GM21619 (cell line): ENCODE results near the gene GTF2IRD1.
"Not testable (repeated sequence)": the region's sequence is repeated elsewhere in the genome, so short reads cannot be mapped to it uniquely, and the experiment has no call there.

Experiments
- ATAC-seq: cut with Tn5 transposase; IDR thresholded peaks from one replicate; pipeline ENCODE4 v1.9.1; 2021; ENCODE audit not compliant: unreplicated experiment

GTF2IRD1 gene

GRCh38 chr7:74554178-74554577 lies 100.5 kb downstream of the GTF2IRD1 start:
- ATAC-seq: no peak

GRCh38 chr7:74560086-74560719 lies 106.5 kb downstream of the GTF2IRD1 start:
- no peak for ATAC-seq

GRCh38 chr7:74561898-74562613 lies 108.3 kb downstream of the GTF2IRD1 start:
- no peak for ATAC-seq

- ATAC-seq: not testable (repeated sequence)
Measured at GRCh38 chr7:74563639-74564038, 109.9 kb downstream of the GTF2IRD1 start.

GRCh38 chr7:74567318-74567668 lies 113.6 kb downstream of the GTF2IRD1 start:
- no peak for ATAC-seq

- no peak for ATAC-seq
Measured at GRCh38 chr7:74568658-74569057, 115.0 kb downstream of the GTF2IRD1 start.

- no peak for ATAC-seq
Measured at GRCh38 chr7:74569501-74570075, 115.9 kb downstream of the GTF2IRD1 start.

GRCh38 chr7:74570533-74571156 lies 116.9 kb downstream of the GTF2IRD1 start:
- ATAC-seq: no peak

GRCh38 chr7:74572301-74572979 lies 118.7 kb downstream of the GTF2IRD1 start:
- ATAC-seq: no peak

GRCh38 chr7:74573512-74573911 lies 119.8 kb downstream of the GTF2IRD1 start:
- ATAC-seq: no peak

GRCh38 chr7:74575083-74575784 lies 121.5 kb downstream of the GTF2IRD1 start:
- ATAC-seq: no peak

- ATAC-seq: no peak
Measured at GRCh38 chr7:74575811-74576210, 122.1 kb downstream of the GTF2IRD1 start.

GRCh38 chr7:74579800-74580685 lies 126.3 kb downstream of the GTF2IRD1 start:
- no peak for ATAC-seq

- ATAC-seq: no peak
Measured at GRCh38 chr7:74581916-74582440, 128.3 kb downstream of the GTF2IRD1 start.

- ATAC-seq: no peak
Measured at GRCh38 chr7:74582447-74583039, 128.8 kb downstream of the GTF2IRD1 start.

GRCh38 chr7:74583630-74584029 lies 129.9 kb downstream of the GTF2IRD1 start:
- no peak for ATAC-seq

- ATAC-seq: no peak
Measured at GRCh38 chr7:74584160-74584954, 130.7 kb downstream of the GTF2IRD1 start.

GRCh38 chr7:74585844-74586243 lies 132.1 kb downstream of the GTF2IRD1 start:
- no peak for ATAC-seq
